GM21717 (cell line): ENCODE results near the gene EPB42.
"Not testable (repeated sequence)": the region's sequence is repeated elsewhere in the genome, so short reads cannot be mapped to it uniquely, and the experiment has no call there.

Experiments used
- ATAC-seq: cut with Tn5 transposase; IDR thresholded peaks from one replicate; pipeline ENCODE4 v1.9.1; 2021; ENCODE audit warnings: mild to moderate bottlenecking, moderate library complexity; ENCODE audit not compliant: unreplicated experiment

Gene EPB42

DNA sequence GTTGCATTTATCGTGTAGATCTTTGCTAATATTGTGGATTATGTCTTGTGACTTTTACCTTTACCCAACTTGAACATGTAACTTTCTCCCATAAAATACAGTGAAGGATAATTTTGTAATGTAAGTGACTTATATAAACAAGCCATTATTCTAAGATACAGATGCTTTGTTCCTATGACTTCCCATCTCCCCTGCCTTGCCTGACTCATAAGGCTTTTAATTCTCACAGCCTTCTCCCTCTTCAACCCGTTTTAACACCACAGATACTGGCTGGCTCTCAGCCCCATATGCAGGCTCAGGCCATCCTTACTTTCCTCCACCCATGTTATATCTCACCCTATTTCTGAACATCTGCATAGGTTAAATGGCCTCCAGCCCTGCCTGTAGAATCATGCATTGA, 31.5 kb downstream of the EPB42 start:
- no peak for ATAC-seq

DNA sequence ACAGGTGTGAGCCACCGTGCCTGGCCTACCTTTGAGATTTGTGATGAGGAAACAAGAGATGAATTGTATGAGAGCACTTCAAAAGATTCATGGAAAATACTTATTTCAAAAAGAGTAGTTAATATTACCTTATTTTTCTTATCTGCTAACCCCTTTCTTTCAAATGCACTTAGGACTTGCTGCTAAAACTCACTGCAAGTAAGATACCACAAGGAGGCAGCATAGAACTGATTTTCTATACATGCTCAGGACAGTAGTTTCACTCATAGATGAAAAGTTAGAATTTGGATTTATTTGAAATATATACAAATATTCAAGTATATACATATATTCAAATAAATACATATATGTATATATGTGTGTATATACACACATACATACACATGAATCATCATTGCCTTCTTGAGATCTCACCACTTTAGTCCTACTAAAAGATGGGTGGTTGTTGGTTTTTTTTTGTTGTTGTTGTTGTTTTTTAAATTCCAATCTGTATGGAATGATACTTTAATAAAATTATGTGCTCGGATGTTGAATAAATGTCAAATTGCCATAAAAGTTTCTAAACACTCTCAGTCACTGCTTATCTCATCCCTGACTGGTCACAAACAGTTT, 33.2 kb downstream of the EPB42 start:
- ATAC-seq: no peak

DNA sequence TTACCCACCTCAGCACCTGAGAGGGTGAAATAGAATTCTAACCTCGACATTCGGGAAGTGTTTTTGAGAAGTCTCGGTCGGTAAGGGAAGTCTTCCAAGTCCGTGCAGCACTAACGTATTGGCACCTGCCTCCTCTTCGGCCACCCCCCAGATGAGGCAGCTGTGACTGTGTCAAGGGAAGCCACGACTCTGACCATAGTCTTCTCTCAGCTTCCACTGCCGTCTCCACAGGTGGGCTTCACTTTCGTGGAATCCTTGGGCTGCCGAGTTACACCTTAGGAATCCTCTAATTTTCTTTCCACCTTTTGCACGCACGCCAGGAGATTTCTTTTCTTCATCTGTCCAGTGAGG, 34.8 kb downstream of the EPB42 start:
- ATAC-seq: no peak

DNA sequence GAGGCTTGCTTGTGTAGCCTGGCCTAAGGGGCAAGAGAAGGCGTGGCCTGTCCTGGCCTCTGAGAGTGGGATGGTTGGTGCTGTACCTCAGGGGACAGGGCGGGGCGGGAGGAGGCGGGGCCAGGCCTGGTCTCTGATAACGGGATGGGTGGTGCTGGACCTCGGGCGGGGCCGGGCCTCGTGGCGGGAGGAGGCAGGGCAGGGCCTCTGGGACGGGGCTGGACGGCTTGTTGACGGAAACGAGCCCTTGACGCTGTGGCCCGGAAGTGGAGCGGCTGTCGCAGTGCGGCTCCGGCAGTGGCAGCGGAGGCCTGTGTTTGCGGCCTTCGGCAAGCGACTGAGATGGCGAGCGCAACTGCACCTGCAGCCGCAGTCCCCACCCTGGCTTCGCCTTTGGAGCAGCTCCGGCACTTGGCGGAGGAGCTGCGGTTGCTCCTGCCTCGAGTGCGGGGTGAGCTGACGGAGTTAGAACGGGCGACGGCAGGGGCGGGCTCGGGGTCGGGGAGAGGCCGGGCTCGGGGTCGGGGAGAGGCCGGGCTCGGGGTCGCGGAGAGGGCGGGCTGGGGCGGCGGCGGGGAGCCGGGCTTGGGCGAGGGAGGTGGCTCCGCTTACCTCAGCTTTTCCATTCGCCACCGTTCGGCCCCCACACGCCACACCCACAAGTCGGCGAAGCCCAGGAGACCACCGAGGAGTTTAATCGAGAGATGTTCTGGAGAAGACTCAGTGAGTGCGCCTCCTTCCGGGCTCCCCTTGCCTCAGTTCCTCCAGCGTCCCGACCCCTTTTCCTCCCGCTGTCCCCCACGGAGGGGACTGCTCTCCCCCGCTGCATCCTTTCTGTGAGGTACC, 35.4 kb downstream of the EPB42 start, which contains the start of gene CCNDBP1:
CCNDBP1 (plus strand) TSS at position 247 of the 846 bp plus-strand sequence; CDS start at position 343, 96 bp downstream.
- ATAC-seq: peak; percentile 91

DNA sequence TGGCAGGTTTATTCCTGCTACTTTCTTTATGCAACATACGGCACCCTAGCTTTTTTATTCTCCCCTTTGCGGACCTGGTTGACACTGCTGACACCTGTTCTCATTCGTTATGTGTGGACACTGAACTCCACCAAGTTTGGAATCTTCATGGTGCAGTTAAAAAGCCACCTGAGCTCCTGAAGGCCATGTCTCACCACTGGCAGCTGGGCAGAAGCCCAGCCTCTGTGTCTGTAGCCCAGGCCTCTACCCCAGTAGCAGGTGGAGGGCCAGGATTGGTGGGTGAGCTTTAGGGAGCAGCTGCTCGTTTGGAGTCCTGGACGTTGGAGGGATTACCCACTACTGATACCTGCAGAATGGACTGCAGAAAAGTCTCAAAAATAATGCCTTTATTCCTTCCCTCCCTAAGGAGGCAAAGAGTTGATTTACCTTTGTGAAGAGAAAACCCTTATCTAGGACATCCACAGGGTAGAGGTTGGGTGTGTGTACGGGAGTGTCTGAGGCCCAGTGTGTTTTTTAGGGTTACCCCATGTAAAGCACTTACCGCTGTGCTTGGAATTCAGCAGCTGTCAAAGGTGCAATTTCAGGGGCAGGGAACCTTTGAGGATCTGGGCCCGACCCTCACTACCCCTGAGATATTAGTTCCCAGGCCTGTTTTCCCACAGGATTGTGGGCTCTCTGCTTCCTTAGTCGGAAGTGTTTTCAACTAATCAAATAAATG, 36.3 kb downstream of the EPB42 start:
- no peak for ATAC-seq

DNA sequence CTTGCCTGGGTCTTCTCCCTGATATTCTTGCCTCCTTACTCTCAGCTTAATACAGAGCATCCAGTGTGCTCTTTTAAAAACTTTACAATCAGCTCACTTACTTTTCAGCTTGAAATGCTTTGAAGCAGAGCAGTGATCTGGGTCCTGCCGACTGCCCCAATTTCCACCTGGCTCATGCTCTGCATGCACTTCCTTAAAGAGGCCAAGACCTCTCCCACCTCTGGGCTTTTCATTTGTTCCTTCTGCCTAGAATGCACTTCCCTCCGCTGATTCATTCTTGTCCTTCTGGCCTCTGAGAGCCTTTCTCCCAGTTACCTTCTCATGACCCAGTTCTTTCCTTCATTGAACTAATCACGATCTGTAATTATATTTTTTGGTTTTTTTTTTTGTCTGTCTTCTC, 37.5 kb downstream of the EPB42 start:
- ATAC-seq: no peak

DNA sequence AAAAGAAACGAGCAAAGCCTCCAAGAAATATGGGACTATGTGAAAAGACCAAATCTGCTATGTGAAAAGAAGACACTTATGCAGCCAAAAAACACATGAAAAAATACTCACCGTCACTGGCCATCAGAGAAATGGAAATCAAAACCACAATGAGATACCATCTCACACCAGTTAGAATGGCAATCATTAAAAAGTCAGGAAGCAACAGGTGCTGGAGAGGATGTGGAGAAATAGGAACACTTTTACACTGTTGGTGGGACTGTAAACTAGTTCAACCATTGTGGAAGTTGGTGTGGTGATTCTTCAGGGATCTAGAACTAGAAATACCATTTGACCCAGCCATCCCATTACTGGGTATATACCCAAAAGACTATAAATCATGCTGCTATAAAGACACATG, 43.7 kb downstream of the EPB42 start:
- not testable (repeated sequence) for ATAC-seq

DNA sequence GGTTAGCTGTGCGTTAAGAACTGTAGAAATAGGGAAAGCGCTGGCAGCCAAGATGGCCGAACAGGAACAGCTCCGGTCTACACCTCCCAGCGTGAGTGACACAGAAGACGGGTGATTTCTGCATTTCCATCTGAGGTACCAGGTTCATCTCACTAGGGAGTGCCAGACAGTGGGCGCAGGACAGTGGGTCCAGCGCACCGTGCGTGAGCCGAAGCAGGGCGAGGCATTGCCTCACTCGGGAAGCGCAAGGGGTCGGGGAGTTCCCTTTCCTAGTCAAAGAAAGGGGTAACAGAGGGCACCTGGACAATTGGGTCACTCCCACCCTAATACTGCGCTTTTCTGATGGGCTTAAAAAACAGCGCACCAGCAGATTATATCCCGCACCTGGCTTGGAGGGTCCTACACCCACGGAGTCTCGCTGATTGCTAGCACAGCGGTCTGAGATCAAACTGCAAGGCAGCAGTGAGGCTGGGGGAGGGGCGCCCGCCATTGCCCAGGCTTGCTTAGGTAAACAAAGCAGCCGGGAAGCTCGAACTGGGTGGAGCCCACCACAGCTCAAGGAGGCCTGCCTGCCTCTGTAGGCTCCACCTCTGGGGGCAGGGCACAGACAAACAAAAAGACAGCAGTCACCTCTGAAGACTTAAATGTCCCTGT, 45.0 kb downstream of the EPB42 start:
- ATAC-seq: not testable (repeated sequence)

DNA sequence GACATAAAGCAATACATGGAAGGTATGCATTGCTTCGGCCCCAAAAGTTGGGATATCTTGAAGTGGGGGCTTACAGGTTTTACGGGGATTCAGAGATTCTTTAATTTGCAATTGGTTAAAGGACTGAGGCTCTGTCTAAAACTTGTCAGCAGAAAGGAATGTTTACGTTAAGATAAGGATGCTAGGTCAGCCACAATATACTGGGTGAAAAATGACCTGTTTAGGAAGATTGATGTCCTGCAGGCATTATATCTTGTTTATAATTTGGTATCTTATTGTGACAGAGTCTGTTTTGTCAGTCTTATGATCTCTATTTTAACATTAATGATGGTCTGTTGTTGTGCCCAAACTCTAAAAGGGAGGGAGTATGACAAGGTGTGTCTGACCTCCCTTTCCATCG, 50.9 kb downstream of the EPB42 start:
- no peak for ATAC-seq

DNA sequence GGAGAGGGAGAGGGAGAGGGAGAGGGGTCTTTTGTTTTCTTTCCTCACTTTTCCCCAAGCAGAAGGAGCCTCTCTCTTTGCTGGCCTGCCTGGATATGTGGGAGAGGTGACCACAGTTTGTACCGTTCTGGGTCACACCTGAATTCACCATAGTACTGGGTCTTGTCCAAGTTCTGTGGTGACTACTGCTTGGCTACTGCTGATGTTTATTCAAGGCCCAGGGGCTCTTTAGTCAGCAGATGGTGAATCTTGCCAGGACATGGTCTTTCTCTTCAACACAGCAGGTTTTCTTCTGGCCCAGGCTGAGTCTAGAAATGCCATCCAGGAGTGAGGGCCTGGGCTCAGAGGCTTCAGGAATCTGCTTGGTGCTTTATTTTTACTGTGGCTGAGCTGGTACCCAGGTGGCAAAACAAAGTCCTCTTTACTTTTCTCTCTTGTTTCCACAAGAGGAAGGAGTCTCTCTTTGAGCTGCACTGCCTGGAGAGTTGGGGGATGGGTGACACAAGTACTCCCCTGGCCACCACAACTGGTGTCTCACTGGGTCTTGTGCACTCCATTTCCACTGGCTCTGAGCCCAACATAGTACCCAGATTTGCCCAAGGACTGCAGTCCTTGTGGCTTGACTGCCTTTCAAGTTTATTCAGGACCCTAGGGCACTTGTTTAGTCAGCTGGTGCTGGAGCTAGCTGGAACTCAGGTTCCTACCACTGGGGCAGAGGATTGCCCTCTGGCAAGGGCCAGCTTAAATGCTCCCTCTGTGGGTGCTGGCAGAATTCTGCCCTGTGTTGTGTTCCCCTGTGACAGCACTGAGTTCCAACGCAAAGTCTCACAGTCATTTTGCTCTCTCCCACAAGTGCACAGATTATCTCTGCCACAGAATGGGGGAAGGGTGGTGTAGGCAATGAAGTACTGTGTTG, 52.4 kb downstream of the EPB42 start:
- ATAC-seq: no peak

DNA sequence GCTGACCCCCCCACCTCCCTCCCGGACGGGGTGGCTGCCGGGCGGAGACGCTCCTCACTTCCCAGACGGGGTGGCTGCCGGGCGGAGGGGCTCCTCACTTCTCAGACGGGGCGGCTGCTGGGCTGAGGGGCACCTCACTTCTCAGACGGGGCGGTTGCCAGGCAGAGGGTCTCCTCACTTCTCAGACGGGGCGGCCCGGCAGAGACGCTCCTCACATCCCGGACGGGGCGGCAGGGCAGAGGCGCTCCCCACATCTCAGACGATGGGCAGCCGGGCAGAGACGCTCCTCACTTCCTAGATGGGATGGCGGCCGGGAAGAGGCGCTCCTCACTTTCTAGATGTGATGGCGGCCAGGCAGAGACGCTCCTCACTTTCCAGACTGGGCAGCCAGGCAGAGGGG, 53.6 kb downstream of the EPB42 start:
- not testable (repeated sequence) for ATAC-seq

DNA sequence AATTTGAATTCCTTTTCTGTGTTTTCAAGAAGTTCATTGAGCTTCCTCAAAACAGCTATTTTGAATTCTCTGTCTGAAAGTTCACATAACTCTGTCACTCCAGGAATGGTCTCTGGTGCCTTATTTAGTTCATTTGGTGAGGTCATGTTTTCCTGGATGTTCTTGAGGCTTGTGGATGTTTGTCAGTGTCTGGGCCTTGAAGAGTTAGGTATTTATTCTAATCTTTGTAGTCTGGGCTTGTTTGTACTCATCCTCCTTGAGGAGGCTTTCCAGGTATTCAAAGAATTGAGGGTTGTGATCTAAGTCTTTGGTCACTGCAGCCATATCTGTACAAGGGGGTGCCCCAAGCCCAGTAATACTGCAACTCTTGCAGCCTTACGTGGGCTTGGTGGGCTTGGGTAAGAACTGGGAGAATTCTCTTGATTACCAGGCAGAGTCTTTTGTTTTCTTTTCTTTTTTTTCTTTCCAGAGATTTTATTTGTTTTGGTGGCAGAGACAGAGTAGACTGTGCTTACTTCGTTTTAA, 55.0 kb downstream of the EPB42 start:
- ATAC-seq: no peak

DNA sequence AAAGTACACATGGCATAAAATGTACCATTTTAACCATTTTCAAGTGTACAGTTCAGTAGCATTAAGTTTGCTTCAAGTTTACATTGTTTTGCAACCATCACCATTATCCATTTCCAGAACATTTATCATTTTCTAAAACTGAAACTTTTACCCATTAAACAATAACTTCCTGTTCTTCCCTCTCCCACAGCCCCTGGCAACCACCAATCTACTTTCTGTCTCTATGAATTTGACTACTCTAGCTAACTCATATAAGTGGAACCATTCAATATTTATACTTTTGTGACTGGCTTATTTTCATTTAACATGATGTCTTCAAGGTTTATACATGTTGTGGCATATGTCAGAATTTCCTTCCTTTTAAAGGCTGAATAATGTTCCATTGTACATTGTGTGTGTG, 67.5 kb downstream of the EPB42 start:
- ATAC-seq: no peak

DNA sequence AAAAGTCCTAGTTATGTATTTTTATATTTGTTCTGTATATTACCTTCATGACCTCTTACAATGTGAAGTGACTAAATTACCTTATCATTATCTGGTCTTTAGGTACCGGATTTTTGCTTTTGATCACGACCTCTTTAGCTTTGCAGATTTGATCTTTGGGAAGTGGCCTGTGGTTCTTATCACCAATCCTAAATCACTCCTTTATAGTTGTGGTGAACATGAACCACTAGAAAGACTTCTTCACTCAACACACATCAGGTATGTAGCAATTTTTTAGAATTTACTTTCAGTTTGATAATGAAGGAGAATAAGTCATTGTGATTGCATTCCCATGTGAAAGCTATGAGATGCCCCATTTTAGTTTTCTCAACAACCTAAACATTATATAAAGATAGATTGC, 69.1 kb downstream of the EPB42 start:
- ATAC-seq: no peak

DNA sequence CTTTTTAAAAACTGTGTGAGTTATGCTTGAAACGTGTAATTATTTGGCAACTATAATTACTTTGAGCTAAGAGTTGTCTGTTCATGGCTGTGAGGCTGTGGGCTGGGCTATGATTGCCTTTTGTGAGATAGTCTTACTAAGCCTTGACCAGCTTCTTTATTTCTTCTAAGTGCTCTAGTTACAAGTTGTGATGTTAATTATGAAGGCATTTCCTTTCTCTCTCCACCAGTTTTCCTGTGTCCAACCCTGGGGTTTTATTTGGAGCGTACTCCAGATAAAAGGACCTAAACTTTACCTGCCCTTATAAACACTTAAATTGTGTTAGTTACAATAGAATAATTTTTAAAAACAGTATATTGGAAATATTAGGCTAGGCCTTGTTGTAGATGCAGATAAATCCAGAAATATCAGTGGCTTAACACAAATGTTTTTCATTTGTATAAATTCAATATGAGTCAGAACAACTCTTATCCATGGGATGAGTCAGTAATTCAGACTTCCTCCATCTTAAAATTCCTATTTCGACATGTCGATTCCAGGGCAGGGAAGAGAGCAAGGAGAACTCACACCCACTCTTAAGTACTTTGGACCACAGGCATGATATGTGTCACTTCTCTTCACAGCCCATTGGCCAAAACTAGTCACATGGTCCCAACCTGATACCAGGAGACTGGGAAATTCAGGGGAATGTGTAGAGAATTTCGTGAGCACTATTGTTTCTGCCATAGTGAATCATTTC, 70.5 kb downstream of the EPB42 start:
- ATAC-seq: no peak
